Ureter (tissue), 1 donor: Measurements from ENCODE around the gene PLOD3. TPM values are rescaled to one million over a fixed set of nuclear protein-coding genes. Genes with fewer than 3 reads are reported as not detected.

ENCODE experiments used
- DNase-seq: peaks from one replicate; pipeline ENCODE4 v3.0.0-alpha.2; 2020; ENCODE audit warnings: low spot score
- total RNA-seq: library from RNA; stranded (reverse); gene quantifications from one replicate; pipeline ENCODE4 v1.2.4, GENCODE V29; 2023
- donor health status: DM: yes; HTN: yes; CAD: no.

Gene PLOD3
- total RNA-seq, 1 donor from 2014 or later, result 50.9 TPM

- no peak for DNase-seq
Observed at GRCh38 chr7:101165958-101166647, 51.3 kb downstream of the PLOD3 start.

GRCh38 chr7:101165075-101165957 lies 52.1 kb downstream of the PLOD3 start, which contains the start of gene VGF:
Gene VGF (minus strand): TSS chr7:101165569. CDS start chr7:101164843, 726 bp downstream.
- peak; percentile 93 for DNase-seq

GRCh38 chr7:101164071-101164840 lies 53.1 kb downstream of the PLOD3 start:
- DNase-seq, result no peak

- no peak for DNase-seq
Observed at GRCh38 chr7:101163279-101164070, 53.9 kb downstream of the PLOD3 start.

- no peak for DNase-seq
Observed at GRCh38 chr7:101162551-101163278, 54.7 kb downstream of the PLOD3 start.

GRCh38 chr7:101161692-101162471 lies 55.5 kb downstream of the PLOD3 start:
- DNase-seq, result no peak

GRCh38 chr7:101160910-101161309 lies 56.5 kb downstream of the PLOD3 start:
- no peak for DNase-seq

- no peak for DNase-seq
Observed at GRCh38 chr7:101159696-101160674, 57.4 kb downstream of the PLOD3 start.

- no peak for DNase-seq
Observed at GRCh38 chr7:101156866-101157589, 60.4 kb downstream of the PLOD3 start.

- DNase-seq, result no peak
Observed at GRCh38 chr7:101156277-101156676, 61.1 kb downstream of the PLOD3 start.

Other genes starting within 250 kb of the PLOD3 start
- gene MUC12, start 248.0 kb downstream of the PLOD3 start, total RNA-seq, result 2.1 TPM
- not detected for gene MUC17, start 197.5 kb downstream of the PLOD3 start, total RNA-seq
- 57.3 TPM for gene TRIM56, start 132.1 kb downstream of the PLOD3 start, total RNA-seq
- 4.3 TPM for gene SERPINE1, start 90.5 kb downstream of the PLOD3 start, total RNA-seq
- gene AP1S1, start 63.1 kb downstream of the PLOD3 start, total RNA-seq, result 50.5 TPM
- not detected for gene VGF, start 52.0 kb downstream of the PLOD3 start, total RNA-seq
- gene NAT16, start 37.3 kb downstream of the PLOD3 start, total RNA-seq, result not detected
- not detected for gene MOGAT3, start 16.5 kb downstream of the PLOD3 start, total RNA-seq
- 57.1 TPM for gene ZNHIT1, start 584 bp upstream of the PLOD3 start, total RNA-seq
- gene CLDN15, start 20.2 kb upstream of the PLOD3 start, total RNA-seq, result 11.3 TPM
- gene FIS1, start 27.5 kb upstream of the PLOD3 start, total RNA-seq, result 159 TPM
- 25.5 TPM for gene IFT22, start 104.2 kb upstream of the PLOD3 start, total RNA-seq
- not detected for gene COL26A1, start 145.3 kb upstream of the PLOD3 start, total RNA-seq